Pancreas (tissue), 10 donors: ENCODE data around the gene VTA1. TPM values are rescaled to one million over a fixed set of nuclear protein-coding genes. Genes with fewer than 3 reads are reported as not detected.

ENCODE experiments used
- ATAC-seq, 4 donors: fragments of 200-7000 bp; cut with Tn5 transposase; one replicate each; pipeline versions ENCODE4 v1.8.0 to v1.9.1; 2020; ENCODE audit warnings: mild to moderate bottlenecking in 4 of 4, moderate library complexity in 4 of 4
- DNase-seq, 6 donors: peaks; one replicate each; pipeline ENCODE4 v3.0.0-alpha.2; 2020
- FAIRE-seq: peaks from 2 replicates; lab custom pipeline; 2012; peaks lifted over from hg19 to GRCh38; lab: Jason Lieb, UNC
- H3K27ac ChIP-seq, 4 donors: fragments of 200-600 bp; sonication (generic); 1 replicate in 3 of 4; 2 replicates in 1 of 4; pipeline versions ENCODE4 v1.5.0 to v1.8.0; 2020
- H3K27me3 ChIP-seq, 4 donors: fragments of 200-600 bp; one replicate each; pipeline ENCODE4 v1.8.0; 2021
- H3K36me3 ChIP-seq, 3 donors: fragments of 200-600 bp; sonication (generic) in 1 of 3; one replicate each; pipeline versions ENCODE4 v1.5.0 to v1.8.0; 2020 to 2021
- H3K4me1 ChIP-seq, 3 donors: fragments of 200-600 bp; one replicate each; pipeline ENCODE4 v1.8.0; 2021
- H3K4me3 ChIP-seq, 4 donors: fragments of 200-600 bp; sonication (generic) in 2 of 4; one replicate each; pipeline versions ENCODE4 v1.5.0 to v1.8.0; 2020 to 2021
- H3K9me3 ChIP-seq, 4 donors: fragments of 200-600 bp; one replicate each; pipeline ENCODE4 v1.8.0; 2021
- CTCF ChIP-seq, 4 donors: fragments of 200-600 bp; sonication (generic) in 3 of 4; IDR thresholded peaks; one replicate each; pipeline versions ENCODE4 v1.5.0 to v1.8.0; 2021; ENCODE audit warnings: antibody characterized with exemption in 4 of 4
- WGBS, 2 donors: extraction: QIAGEN DNeasy Blood & Tissue Kit; methylation state at CpG; one replicate each; pipeline ENCODE4 v1.1.7; 2013; 5-methylcytosine and 5-hydroxymethylcytosine counted together
- intact Hi-C, 3 donors: fragments of 100-400 bp; cut with DNase I; formaldehyde crosslinking; loops; one replicate each; pipeline versions ENCODE4 v1.11.1 to v1.14.2; 2022
- polyA plus RNA-seq, 2 donors: library from polyadenylated mRNA; stranded (reverse); fragments of 200-250 nt; gene quantifications; one replicate each; pipeline ENCODE4 v1.2.3, GENCODE V29; 2013
- total RNA-seq, 6 donors: library from RNA; stranded (reverse); fragmentation: NEBNext Ultra II Directional in 4 of 6; extraction: Animal tissue kit (Norgen Biotek cat#: 25700) in 4 of 6; gene quantifications; one replicate each; pipeline versions ENCODE4 v1.2.1 to v1.2.4, GENCODE V29; 2021 to 2023
- donor health status: healthy with polysubstance abuse.
- donor health status: DM: no; HTN: no; CAD: no; lungs with moderate emphysema.
- donor health status: DM: no; HTN: no; CAD: no.
- donor health status: control.
- donor health status: control.
- donor health status: Bipolar disorder and iron deficiency.
- donor health status: DM: yes; HTN: yes; CAD: no.
- donor health status: DM: no; HTN: no; CAD: no.
- donor health status: DM: no; HTN: no; CAD: no.
- donor health status: DM: yes; HTN: yes; CAD: no.

Gene VTA1
- total and polyA plus RNA-seq, 8 donors: 6.2 to 20.3 (median 14.1) TPM

- H3K36me3 ChIP-seq: no peaks in the 10 kb centered on the region
- H3K27ac ChIP-seq: no peak overlapping the region
- H3K4me3 ChIP-seq: no peak overlapping the region
- H3K4me1 ChIP-seq: no peaks in the 10 kb centered on the region
- intact Hi-C loops: no loop called here
- no peak for FAIRE-seq
- ATAC-seq: no peak
- TF ChIP-seq CTCF (IDR thresholded peaks at IDR 0.05): no peak
- DNase-seq: no peak
- H3K9me3 ChIP-seq: no peaks in the 10 kb centered on the region
- 66 to 75% methylated on average over 8 of the region's 8 CpGs for WGBS, 2 donors
- no peaks in the 10 kb centered on the region for H3K27me3 ChIP-seq
These were observed 87.1 kb downstream of the VTA1 start for GRCh38 chr6:142233945-142234682.

- Histone ChIP-seq H3K9me3 (no peaks in the 10 kb centered on the region), H3K27ac (no peak overlapping the region), H3K27me3 (no peaks in the 10 kb centered on the region), H3K36me3 (no peaks in the 10 kb centered on the region), H3K4me3 (no peak overlapping the region), H3K4me1 (no peaks in the 10 kb centered on the region)
- no peak for TF ChIP-seq CTCF (IDR thresholded peaks at IDR 0.05)
- ATAC-seq: no peak
- 38 to 39% methylated on average over 3 of the region's 3 CpGs for WGBS, 2 donors
- no peak for FAIRE-seq
- DNase-seq: no peak
- intact Hi-C loops: no loop called here
These were observed 88.2 kb downstream of the VTA1 start for GRCh38 chr6:142235272-142235671.

- ATAC-seq (no peak), DNase-seq (no peak), FAIRE-seq (no peak)
- Histone ChIP-seq H3K4me3 (no peak overlapping the region), H3K9me3 (no peaks in the 10 kb centered on the region), H3K4me1 (no peaks in the 10 kb centered on the region), H3K36me3 (no peaks in the 10 kb centered on the region), H3K27ac (no peak overlapping the region), H3K27me3 (no peaks in the 10 kb centered on the region)
- TF ChIP-seq CTCF (IDR thresholded peaks at IDR 0.05): no peak
- intact Hi-C loops: no loop called here
- 68 to 73% methylated on average over 2 of the region's 2 CpGs for WGBS, 2 donors
These were observed 88.7 kb downstream of the VTA1 start for GRCh38 chr6:142235791-142236190.

- H3K4me3 ChIP-seq: no peak overlapping the region
- WGBS, 2 donors: 80 to 90% methylated on average over 4 of the region's 4 CpGs
- no peaks in the 10 kb centered on the region for H3K36me3 ChIP-seq
- H3K27me3 ChIP-seq: no peaks in the 10 kb centered on the region
- no peaks in the 10 kb centered on the region for H3K4me1 ChIP-seq
- DNase-seq: no peak
- no peaks in the 10 kb centered on the region for H3K9me3 ChIP-seq
- intact Hi-C loops: no loop called here
- TF ChIP-seq CTCF (IDR thresholded peaks at IDR 0.05): no peak
- H3K27ac ChIP-seq: no peak overlapping the region
- no peak for FAIRE-seq
- no peak for ATAC-seq
These were observed 89.6 kb downstream of the VTA1 start for GRCh38 chr6:142236691-142237090.

GRCh38 chr6:142238881-142239280 lies 91.8 kb downstream of the VTA1 start:
- no peak for FAIRE-seq

More at GRCh38 chr6:142238881-142239280, 91.8 kb downstream of the VTA1 start:
- 80 to 86% methylated on average over 3 of the region's 3 CpGs for WGBS, 2 donors
- no peak for ATAC-seq
- H3K27me3 ChIP-seq: no peaks in the 10 kb centered on the region
- H3K9me3 ChIP-seq: no peaks in the 10 kb centered on the region
- no peak for TF ChIP-seq CTCF (IDR thresholded peaks at IDR 0.05)
- DNase-seq: no peak
- H3K36me3 ChIP-seq: no peaks in the 10 kb centered on the region
- intact Hi-C loops: no loop called here
- no peaks in the 10 kb centered on the region for H3K4me1 ChIP-seq
- no peak overlapping the region for H3K4me3 ChIP-seq
- H3K27ac ChIP-seq: no peak overlapping the region
